ENCODE data around the gene EDIL3.

GRCh38 chr5:84057211-84057610 lies 327.5 kb downstream of the EDIL3 start:
- TF ChIP-seq EZH2 (optimal IDR thresholded peaks at IDR 0.05; ENCODE audit: low read depth, low read length) = no peak
- TF ChIP-seq CTCF (IDR thresholded peaks at IDR 0.05; ENCODE audit: low read length) = no peak
- no peak for TF ChIP-seq EZH2phosphoT487 (IDR thresholded peaks at IDR 0.05; ENCODE audit: low read length)
